ENCODE results near the gene LDB2. TPM values are rescaled to one million over a fixed set of nuclear protein-coding genes. Genes with fewer than 3 reads are reported as not detected.

LDB2 gene
- total RNA-seq, 2 donors from 2014 or later: not detected

DNA sequence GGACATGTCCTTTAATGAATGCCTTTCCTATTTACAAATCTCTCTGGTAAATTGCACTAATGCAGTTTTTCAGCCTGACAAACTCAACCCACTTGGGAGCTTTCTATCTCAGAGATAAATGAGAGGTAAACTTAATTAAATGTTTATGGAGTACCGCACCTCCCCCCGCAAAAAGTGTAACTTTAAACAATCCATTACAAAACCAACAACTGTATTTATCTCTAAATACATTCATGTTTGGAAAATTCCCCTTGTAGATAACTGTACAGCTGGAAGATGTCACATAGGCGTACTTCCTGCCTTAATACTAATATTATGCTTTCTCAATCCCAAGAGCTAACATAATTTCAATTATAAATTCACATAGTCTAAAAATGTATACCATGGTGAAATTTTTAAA lies 215.5 kb downstream of the LDB2 start:
- no peak for ATAC-seq
- Mint-ChIP-seq H3K4me1 (no peaks in the 10 kb centered on the region), H3K27me3 (peaks cover 4% of the 10 kb centered on the region), H3K4me3 (no peak overlapping the region), H3K27ac (no peak overlapping the region), H3K36me3 (ENCODE audit: low read depth) (no peaks in the 10 kb centered on the region)
- H3K9me3 ChIP-seq (ENCODE audit: control insufficient read depth, low read length, poor library complexity, severe bottlenecking): no peaks in the 10 kb centered on the region
- no peak for DNase-seq

- H3K27me3 Mint-ChIP-seq: no peaks in the 10 kb centered on the region
- DNase-seq: no peak
- H3K36me3 Mint-ChIP-seq (ENCODE audit: low read depth): no peaks in the 10 kb centered on the region
- no peak for ATAC-seq
- no peaks in the 10 kb centered on the region for H3K4me1 Mint-ChIP-seq
- no peak overlapping the region for H3K4me3 Mint-ChIP-seq
- H3K27ac Mint-ChIP-seq: no peak overlapping the region
- H3K9me3 ChIP-seq (ENCODE audit: control insufficient read depth, low read length, poor library complexity, severe bottlenecking): no peaks in the 10 kb centered on the region
Measured at GRCh38 chr4:16677001-16677944, 221.2 kb downstream of the LDB2 start.

DNA sequence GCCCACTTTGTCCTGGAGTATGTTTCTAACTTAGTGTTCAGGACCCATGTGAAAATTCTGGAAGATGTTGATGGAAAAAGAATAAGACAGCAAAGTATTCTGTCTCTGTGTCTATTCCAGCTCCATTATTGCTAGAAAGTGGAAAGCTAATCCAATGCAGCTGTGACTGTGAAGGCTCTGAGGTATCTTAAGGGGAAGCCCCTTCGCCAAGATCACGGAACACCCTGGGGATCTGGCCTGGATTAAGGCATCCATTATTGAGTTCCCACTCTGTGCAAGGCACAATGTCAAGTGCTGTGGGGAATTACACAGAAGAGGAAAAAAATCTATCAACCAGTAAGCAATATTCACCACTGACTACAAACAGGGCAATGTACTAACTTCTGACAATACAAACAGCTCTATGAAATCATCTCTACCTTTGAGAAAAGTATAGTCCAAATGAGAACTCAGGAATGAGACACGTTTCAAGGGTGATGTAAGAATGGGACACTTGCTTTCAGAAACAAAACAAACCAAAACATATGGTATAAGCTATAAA lies 222.1 kb downstream of the LDB2 start:
- Mint-ChIP-seq H3K27ac (no peak overlapping the region), H3K27me3 (no peaks in the 10 kb centered on the region), H3K4me3 (no peak overlapping the region), H3K36me3 (ENCODE audit: low read depth) (no peaks in the 10 kb centered on the region), H3K4me1 (no peaks in the 10 kb centered on the region)
- DNase-seq: no peak
- ATAC-seq: no peak
- no peaks in the 10 kb centered on the region for H3K9me3 ChIP-seq (ENCODE audit: control insufficient read depth, low read length, poor library complexity, severe bottlenecking)

DNA sequence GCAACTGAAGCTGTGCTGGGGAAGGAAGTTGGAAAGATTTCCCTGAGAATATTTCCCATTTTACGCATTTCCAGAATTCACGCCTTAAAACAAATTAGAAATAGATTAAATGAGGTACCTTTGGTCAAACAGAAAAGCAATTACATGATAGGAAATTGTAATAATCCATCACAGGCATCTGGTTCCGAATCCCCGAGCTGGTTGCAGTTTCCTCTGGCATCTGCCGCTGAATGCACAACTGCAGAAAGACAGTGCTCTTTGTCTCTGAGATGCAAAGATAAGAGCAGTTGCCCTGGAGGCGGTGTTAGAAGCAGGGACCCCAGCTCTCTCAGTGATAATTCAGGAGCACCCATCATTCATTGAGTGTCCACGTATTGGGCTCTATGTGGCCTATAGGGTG lies 224.4 kb downstream of the LDB2 start:
- H3K27me3 Mint-ChIP-seq: no peaks in the 10 kb centered on the region
- H3K4me1 Mint-ChIP-seq: no peaks in the 10 kb centered on the region
- no peaks in the 10 kb centered on the region for H3K9me3 ChIP-seq (ENCODE audit: control insufficient read depth, low read length, poor library complexity, severe bottlenecking)
- DNase-seq: no peak
- ATAC-seq: no peak
- no peaks in the 10 kb centered on the region for H3K36me3 Mint-ChIP-seq (ENCODE audit: low read depth)
- no peak overlapping the region for H3K4me3 Mint-ChIP-seq
- no peak overlapping the region for H3K27ac Mint-ChIP-seq

GRCh38 chr4:16672421-16672820 lies 226.0 kb downstream of the LDB2 start:
- no peak overlapping the region for H3K27ac Mint-ChIP-seq
- no peaks in the 10 kb centered on the region for H3K36me3 Mint-ChIP-seq (ENCODE audit: low read depth)
- ATAC-seq: no peak
- H3K9me3 ChIP-seq (ENCODE audit: control insufficient read depth, low read length, poor library complexity, severe bottlenecking): no peaks in the 10 kb centered on the region
- no peak overlapping the region for H3K4me3 Mint-ChIP-seq
- H3K27me3 Mint-ChIP-seq: peaks cover 4% of the 10 kb centered on the region
- H3K4me1 Mint-ChIP-seq: no peaks in the 10 kb centered on the region
- no peak for DNase-seq

DNA sequence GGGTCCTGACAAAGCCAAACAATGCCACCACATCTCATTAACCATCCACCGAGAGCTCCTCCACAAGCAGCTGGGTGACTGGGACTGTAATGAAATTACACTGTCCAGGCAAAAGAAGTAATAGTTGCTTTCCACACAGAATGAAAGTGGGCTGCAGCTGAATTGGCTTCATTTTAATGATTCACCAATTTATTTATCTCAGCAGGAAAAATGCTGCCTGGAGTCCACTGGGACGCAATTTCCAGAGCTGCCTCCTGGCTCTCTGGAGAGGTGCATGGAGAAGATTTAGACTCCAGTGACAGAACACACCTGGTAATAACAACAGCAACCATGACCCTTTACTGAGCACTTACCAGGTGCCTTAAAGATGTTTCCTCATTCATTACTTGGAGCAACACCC lies 226.7 kb downstream of the LDB2 start:
- no peak overlapping the region for H3K27ac Mint-ChIP-seq
- H3K4me3 Mint-ChIP-seq: no peak overlapping the region
- ATAC-seq (no peak), DNase-seq (no peak)
- no peaks in the 10 kb centered on the region for H3K4me1 Mint-ChIP-seq
- H3K36me3 Mint-ChIP-seq (ENCODE audit: low read depth): no peaks in the 10 kb centered on the region
- no peaks in the 10 kb centered on the region for H3K9me3 ChIP-seq (ENCODE audit: control insufficient read depth, low read length, poor library complexity, severe bottlenecking)
- H3K27me3 Mint-ChIP-seq: peaks cover 4% of the 10 kb centered on the region

GRCh38 chr4:16670727-16671126 lies 227.7 kb downstream of the LDB2 start:
- no peaks in the 10 kb centered on the region for H3K36me3 Mint-ChIP-seq (ENCODE audit: low read depth)
- H3K9me3 ChIP-seq (ENCODE audit: control insufficient read depth, low read length, poor library complexity, severe bottlenecking): no peaks in the 10 kb centered on the region
- no peak for DNase-seq
- H3K4me1 Mint-ChIP-seq: no peaks in the 10 kb centered on the region
- no peak overlapping the region for H3K4me3 Mint-ChIP-seq
- H3K27ac Mint-ChIP-seq: no peak overlapping the region
- no peak for ATAC-seq
- peaks cover 4% of the 10 kb centered on the region for H3K27me3 Mint-ChIP-seq

- no peaks in the 10 kb centered on the region for H3K9me3 ChIP-seq (ENCODE audit: control insufficient read depth, low read length, poor library complexity, severe bottlenecking)
- ATAC-seq (no peak), DNase-seq (no peak)
- peaks cover 4% of the 10 kb centered on the region for H3K27me3 Mint-ChIP-seq
- H3K27ac Mint-ChIP-seq: no peak overlapping the region
- H3K4me1 Mint-ChIP-seq: no peaks in the 10 kb centered on the region
- no peak overlapping the region for H3K4me3 Mint-ChIP-seq
- H3K36me3 Mint-ChIP-seq (ENCODE audit: low read depth): no peaks in the 10 kb centered on the region
Measured at GRCh38 chr4:16669036-16669435, 229.4 kb downstream of the LDB2 start.

DNA sequence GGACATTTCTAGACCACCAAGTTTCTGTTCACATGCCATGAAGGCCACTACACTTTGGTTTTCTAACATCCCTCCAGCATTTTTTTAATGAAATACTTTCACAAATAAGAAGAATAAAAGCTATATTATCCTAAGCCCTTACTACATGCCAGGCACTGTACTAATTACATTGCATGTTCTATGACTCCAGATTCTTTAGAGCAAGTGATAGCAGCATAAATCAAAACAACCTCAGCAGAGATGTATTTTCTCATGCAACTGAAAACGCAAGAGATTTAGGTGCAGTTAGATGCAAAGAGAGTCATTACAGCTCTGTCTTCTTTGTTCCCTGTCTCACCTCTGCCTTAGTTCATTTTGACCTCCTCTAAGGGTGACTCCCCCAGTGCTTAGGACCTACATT lies 230.0 kb downstream of the LDB2 start:
- H3K27me3 Mint-ChIP-seq: peaks cover 4% of the 10 kb centered on the region
- ATAC-seq (no peak), DNase-seq (no peak)
- H3K4me1 Mint-ChIP-seq: no peaks in the 10 kb centered on the region
- no peaks in the 10 kb centered on the region for H3K9me3 ChIP-seq (ENCODE audit: control insufficient read depth, low read length, poor library complexity, severe bottlenecking)
- H3K36me3 Mint-ChIP-seq (ENCODE audit: low read depth): no peaks in the 10 kb centered on the region
- no peak overlapping the region for H3K4me3 Mint-ChIP-seq
- H3K27ac Mint-ChIP-seq: no peak overlapping the region

DNA sequence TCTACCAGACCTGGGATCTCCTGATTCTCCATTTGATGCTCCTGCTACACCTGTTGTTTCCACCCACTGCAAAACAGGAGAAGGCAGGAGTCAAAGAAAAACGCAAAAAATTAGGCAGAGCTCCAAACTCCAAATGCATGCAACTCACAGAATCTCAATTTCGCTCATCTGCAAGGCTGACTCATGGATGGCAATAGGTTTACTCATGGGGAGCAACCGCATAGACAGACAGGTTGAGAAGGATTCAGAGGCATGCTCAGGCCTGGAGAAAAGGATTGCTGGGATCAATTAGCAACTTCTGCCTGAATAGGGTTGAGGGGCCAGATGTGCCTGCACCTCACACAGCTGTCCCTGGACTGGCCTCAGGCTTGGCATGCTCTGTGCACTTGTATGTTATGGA lies 231.0 kb downstream of the LDB2 start:
- no peak overlapping the region for H3K4me3 Mint-ChIP-seq
- H3K27ac Mint-ChIP-seq: no peak overlapping the region
- ATAC-seq (no peak), DNase-seq (no peak)
- no peaks in the 10 kb centered on the region for H3K4me1 Mint-ChIP-seq
- H3K9me3 ChIP-seq (ENCODE audit: control insufficient read depth, low read length, poor library complexity, severe bottlenecking): no peaks in the 10 kb centered on the region
- peaks cover 4% of the 10 kb centered on the region for H3K27me3 Mint-ChIP-seq
- no peaks in the 10 kb centered on the region for H3K36me3 Mint-ChIP-seq (ENCODE audit: low read depth)

DNA sequence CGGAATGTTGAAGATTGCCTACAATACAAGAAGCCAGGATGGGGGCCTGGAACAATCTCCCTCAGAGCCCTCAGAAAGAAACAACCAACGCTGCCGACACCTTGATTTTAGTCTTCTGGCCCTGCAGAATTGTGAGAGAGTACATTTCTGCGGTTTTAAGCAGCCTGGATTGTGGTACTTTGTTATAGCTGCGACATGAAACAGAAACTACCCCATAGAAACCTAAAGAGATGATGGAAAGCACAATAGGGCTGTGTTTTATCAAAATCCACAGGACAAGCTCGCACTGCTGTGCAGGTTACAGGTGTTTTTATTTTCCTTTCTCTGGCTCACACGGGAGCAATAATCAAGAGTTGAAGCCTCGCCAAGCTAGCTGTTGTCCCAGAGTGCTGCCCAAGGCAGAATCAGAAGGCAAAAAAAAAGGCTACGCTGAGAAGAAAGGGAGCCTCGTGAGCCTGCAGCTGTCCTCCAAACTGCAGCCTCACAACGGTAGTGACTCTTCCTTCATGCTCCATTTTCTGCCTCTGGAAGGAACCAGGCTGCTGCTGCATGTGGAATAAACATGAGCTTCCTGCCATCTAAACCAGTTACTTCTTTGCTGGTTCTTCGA lies 232.4 kb downstream of the LDB2 start:
- H3K27ac Mint-ChIP-seq: no peak overlapping the region
- ATAC-seq (no peak), DNase-seq (no peak)
- no peaks in the 10 kb centered on the region for H3K36me3 Mint-ChIP-seq (ENCODE audit: low read depth)
- no peaks in the 10 kb centered on the region for H3K9me3 ChIP-seq (ENCODE audit: control insufficient read depth, low read length, poor library complexity, severe bottlenecking)
- H3K4me3 Mint-ChIP-seq: no peak overlapping the region
- H3K27me3 Mint-ChIP-seq: peaks cover 4% of the 10 kb centered on the region
- no peaks in the 10 kb centered on the region for H3K4me1 Mint-ChIP-seq

- DNase-seq (no peak), ATAC-seq (no peak)
- H3K27me3 Mint-ChIP-seq: peaks cover 4% of the 10 kb centered on the region
- H3K27ac Mint-ChIP-seq: no peak overlapping the region
- H3K9me3 ChIP-seq (ENCODE audit: control insufficient read depth, low read length, poor library complexity, severe bottlenecking): no peaks in the 10 kb centered on the region
- H3K4me1 Mint-ChIP-seq: no peaks in the 10 kb centered on the region
- H3K4me3 Mint-ChIP-seq: no peak overlapping the region
- no peaks in the 10 kb centered on the region for H3K36me3 Mint-ChIP-seq (ENCODE audit: low read depth)
Measured at GRCh38 chr4:16663732-16664131, 234.7 kb downstream of the LDB2 start.

DNA sequence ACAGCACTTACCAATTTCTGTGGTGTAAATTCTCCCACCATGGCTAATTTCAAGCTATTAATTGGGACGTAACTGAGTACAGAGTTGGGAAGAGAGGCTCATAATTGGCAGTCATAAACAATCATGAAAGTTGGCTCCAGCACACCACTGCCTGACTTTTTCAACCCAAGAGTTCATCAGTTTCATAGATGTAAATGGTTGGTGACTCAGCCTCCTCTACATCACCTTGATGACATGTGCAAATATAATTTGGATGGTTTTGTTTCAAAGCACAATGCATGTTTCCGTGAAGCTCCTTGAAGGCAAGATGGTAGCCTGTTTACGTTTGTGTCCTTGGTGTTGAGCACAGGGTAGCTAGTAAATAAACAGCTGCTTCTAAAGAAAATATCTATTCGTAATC lies 235.1 kb downstream of the LDB2 start:
- DNase-seq: no peak
- H3K4me1 Mint-ChIP-seq: no peaks in the 10 kb centered on the region
- no peak for ATAC-seq
- H3K27ac Mint-ChIP-seq: no peak overlapping the region
- H3K4me3 Mint-ChIP-seq: no peak overlapping the region
- peaks cover 1% of the 10 kb centered on the region for H3K27me3 Mint-ChIP-seq
- H3K36me3 Mint-ChIP-seq (ENCODE audit: low read depth): no peaks in the 10 kb centered on the region
- no peaks in the 10 kb centered on the region for H3K9me3 ChIP-seq (ENCODE audit: control insufficient read depth, low read length, poor library complexity, severe bottlenecking)

Measured in T-helper 17 cell (primary cell).